Fibroblast of pulmonary artery (primary cell): ENCODE measurements around the gene FAM111B.

Experiments
- DNase-seq: peaks from one replicate; pipeline ENCODE4 v3.0.0-alpha.2; 2010; ENCODE audit warnings: low read depth
- H3K4me3 ChIP-seq: replicated peaks from 2 replicates; pipeline ENCODE4 v1.5.1; 2011; ENCODE audit warnings: low read depth, mild to moderate bottlenecking, control low read depth, low read length, moderate library complexity
- TF ChIP-seq, protein P1 (sequence below): IDR thresholded peaks from 2 replicates; pipeline ENCODE4 v1.5.1; 2011; ENCODE audit warnings: mild to moderate bottlenecking, control low read depth, low read length, inconsistent platforms; ENCODE audit errors: missing control alignments

Gene FAM111B

DNA sequence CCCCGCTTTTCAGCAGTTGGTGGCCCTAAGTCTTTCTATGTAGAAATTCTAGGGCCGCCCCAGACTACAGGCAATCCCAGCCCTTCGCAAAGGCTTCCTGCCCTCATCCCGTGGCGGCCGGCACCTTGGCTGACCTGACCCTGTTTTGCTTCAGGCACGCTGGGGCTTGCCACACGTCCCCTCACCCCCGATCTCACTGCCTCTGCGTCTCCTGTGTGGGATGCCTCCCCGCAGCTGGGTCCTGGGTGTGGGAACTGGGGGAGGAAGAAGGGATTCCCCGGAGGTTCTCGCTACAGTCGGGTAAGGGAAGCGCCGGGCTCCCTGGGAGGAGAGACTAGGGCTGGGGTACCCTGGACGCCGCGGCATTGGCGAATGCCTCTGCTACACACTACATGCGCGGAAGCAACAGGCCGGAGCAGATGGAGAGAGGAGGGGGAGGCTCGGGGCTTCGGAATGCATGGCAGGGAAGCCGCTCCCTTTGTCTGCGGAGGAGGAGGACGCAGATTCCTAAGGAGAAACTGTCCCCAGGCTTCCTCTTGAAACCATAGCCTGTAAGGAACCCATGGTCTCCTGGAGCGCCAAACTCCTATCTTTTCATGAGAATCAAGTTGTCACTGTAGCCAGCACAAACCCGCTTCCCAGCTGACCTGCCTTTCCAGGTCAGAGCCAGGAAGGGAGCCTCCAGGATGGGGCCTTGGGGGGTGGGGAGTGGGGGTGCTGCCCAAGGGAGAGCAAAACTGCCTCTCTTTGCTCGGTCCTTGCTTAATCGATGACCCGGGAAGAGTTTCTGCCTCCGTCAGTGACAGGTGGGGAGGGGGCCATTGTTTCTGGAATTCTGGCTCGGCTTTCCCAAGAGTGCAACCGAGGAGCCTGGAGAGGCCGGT is 66.3 kb downstream of the FAM111B start:
- TF ChIP-seq, protein P1, sequence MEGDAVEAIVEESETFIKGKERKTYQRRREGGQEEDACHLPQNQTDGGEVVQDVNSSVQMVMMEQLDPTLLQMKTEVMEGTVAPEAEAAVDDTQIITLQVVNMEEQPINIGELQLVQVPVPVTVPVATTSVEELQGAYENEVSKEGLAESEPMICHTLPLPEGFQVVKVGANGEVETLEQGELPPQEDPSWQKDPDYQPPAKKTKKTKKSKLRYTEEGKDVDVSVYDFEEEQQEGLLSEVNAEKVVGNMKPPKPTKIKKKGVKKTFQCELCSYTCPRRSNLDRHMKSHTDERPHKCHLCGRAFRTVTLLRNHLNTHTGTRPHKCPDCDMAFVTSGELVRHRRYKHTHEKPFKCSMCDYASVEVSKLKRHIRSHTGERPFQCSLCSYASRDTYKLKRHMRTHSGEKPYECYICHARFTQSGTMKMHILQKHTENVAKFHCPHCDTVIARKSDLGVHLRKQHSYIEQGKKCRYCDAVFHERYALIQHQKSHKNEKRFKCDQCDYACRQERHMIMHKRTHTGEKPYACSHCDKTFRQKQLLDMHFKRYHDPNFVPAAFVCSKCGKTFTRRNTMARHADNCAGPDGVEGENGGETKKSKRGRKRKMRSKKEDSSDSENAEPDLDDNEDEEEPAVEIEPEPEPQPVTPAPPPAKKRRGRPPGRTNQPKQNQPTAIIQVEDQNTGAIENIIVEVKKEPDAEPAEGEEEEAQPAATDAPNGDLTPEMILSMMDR, result no peak
- peak overlapping the region; percentile 70 for H3K4me3 ChIP-seq
- peak; percentile 48 for DNase-seq

DNA sequence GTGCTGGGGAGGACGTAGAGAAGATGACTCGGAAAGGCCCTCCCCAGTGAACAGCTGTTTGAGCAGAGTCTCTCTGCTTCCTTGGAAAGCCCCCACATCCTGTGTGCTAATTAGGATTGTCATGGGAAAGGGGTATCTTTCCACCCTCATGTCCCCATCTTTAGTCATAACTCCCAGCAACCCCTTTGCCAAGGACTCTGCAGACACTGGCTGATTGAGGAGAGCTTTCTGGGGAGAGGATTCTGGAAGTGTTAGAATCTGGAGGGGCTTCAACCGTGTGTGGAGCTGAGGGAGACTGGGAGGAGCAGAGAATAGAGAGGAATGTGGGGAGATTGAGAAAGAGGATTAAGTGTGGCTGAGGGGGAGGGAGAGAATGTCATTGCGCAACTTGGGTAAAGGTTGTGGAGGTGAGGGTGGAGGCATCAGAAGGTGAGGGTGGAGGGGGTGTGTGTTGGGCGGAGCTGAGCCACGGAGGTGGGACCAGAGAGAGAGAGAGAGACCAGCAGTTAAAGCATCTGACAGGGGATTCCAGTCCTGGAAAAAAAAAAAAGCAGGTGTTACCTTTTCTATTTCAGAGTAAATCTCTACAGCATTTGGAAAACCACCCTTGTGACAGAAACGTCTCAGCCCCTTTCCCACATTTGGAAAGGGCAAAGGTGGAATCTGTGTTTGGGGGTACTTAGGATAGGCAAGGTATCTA is 67.1 kb downstream of the FAM111B start:
- H3K4me3 ChIP-seq, result peak overlapping the region; percentile 70
- TF ChIP-seq, protein P1, result no peak
- peak; percentile 48 for DNase-seq

DNA sequence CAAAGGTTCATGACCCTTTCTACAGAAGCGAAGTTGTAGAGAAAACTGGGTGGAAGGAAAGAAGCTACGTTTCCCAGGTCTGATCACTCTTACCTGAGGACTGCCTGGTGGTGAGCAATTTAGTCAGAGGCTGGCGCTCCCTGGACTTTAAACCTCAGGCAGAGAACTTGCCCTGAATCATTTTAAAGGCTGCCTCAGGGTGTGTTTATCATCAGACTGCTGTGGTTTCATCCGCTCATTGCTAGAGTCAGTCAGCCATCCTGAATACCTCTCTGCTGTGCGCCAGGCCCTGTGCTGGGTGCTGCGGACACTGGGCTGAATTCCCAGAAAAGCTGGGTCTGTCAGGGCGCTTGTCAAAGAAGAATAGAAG is 67.6 kb downstream of the FAM111B start:
- TF ChIP-seq, protein P1, result no peak
- no peak overlapping the region for H3K4me3 ChIP-seq
- DNase-seq, result peak; percentile 14

DNA sequence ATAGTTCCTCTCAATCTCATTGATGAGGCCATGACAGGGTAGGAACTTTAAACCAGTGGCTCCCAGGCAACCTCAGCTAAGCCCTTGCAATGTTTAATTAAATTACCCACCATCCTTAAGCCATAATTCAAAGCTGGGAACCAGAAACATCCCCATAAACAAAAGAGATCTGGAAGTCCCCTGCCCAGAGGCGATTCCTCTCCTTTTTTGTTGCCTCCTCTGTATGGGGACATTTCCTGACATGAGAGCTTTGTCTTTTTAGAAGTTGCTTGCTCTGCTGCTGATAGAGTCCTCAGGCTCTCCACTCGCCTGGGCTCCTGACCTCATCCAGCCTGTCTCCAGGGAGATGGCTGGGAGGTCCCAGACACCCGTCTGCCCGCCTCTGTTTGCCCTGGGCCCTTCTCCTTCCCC is 68.1 kb downstream of the FAM111B start:
- H3K4me3 ChIP-seq, result no peak overlapping the region
- TF ChIP-seq, protein P1, result no peak
- no peak for DNase-seq

DNA sequence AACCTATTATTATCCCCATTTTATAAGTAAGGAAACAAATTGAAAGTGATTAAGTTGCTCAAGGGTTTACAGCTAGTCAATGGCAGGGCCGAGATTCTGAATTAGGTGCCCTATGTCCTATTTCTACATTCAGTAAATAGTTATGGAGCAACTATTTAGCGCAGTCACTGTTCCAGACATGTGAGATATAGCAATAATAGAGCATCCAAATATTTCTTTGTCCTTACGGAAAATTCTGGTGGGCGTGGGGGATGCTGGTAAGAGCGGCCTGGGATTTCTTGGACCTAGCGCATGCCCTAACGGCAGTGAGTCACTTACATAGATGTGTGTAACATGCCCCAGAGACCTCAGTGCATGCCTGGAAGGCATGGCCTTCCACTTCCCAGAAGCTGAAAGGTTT is 69.3 kb downstream of the FAM111B start:
- no peak for DNase-seq
- H3K4me3 ChIP-seq, result no peak overlapping the region
- TF ChIP-seq, protein P1, result no peak
